ENCODE measurements around the gene ZNF358. TPM values are rescaled to one million over a fixed set of nuclear protein-coding genes. Genes with fewer than 3 reads are reported as not detected.

Gene ZNF358
- 0.72 TPM for polyA plus RNA-seq (2012; ENCODE audit: missing spikeins)

- no peak for TF ChIP-seq TAF1 (IDR thresholded peaks at IDR 0.05; ENCODE audit: borderline replicate concordance, low read depth, low read length)
- no peak for TF ChIP-seq POLR2AphosphoS5 (IDR thresholded peaks at IDR 0.05; ENCODE audit: low read depth, low read length)
- TF ChIP-seq POLR2A (IDR thresholded peaks at IDR 0.05; ENCODE audit: low read depth, low read length), result no peak
- DNase-seq (ENCODE audit: insufficient read length) (peak; percentile 83), FAIRE-seq (no peak)
These were observed at the start of gene ZNF358 for GRCh38 chr19:7515645-7516151. Gene ZNF358 (plus strand): TSS chr19:7516103. CDS start chr19:7519243, 3,140 bp downstream.

- DNase-seq (ENCODE audit: insufficient read length) (no peak), FAIRE-seq (no peak)
- TF ChIP-seq POLR2AphosphoS5 (IDR thresholded peaks at IDR 0.05; ENCODE audit: low read depth, low read length) (no peak), POLR2A (IDR thresholded peaks at IDR 0.05; ENCODE audit: low read depth, low read length) (no peak), TAF1 (IDR thresholded peaks at IDR 0.05; ENCODE audit: borderline replicate concordance, low read depth, low read length) (no peak)
These were observed 48.6 kb upstream of the ZNF358 start for GRCh38 chr19:7467009-7467989.

- FAIRE-seq (no peak), DNase-seq (ENCODE audit: insufficient read length) (no peak)
- TF ChIP-seq POLR2AphosphoS5 (IDR thresholded peaks at IDR 0.05; ENCODE audit: low read depth, low read length) (no peak), POLR2A (IDR thresholded peaks at IDR 0.05; ENCODE audit: low read depth, low read length) (no peak), TAF1 (IDR thresholded peaks at IDR 0.05; ENCODE audit: borderline replicate concordance, low read depth, low read length) (no peak)
These were observed 47.1 kb upstream of the ZNF358 start for GRCh38 chr19:7468840-7469239.

- TF ChIP-seq POLR2A (IDR thresholded peaks at IDR 0.05; ENCODE audit: low read depth, low read length) (no peak), TAF1 (IDR thresholded peaks at IDR 0.05; ENCODE audit: borderline replicate concordance, low read depth, low read length) (no peak), POLR2AphosphoS5 (IDR thresholded peaks at IDR 0.05; ENCODE audit: low read depth, low read length) (no peak)
- FAIRE-seq (no peak), DNase-seq (ENCODE audit: insufficient read length) (no peak)
These were observed 46.1 kb upstream of the ZNF358 start for GRCh38 chr19:7469669-7470285.

- FAIRE-seq (no peak), DNase-seq (ENCODE audit: insufficient read length) (no peak)
- TF ChIP-seq POLR2AphosphoS5 (IDR thresholded peaks at IDR 0.05; ENCODE audit: low read depth, low read length), result no peak
- TF ChIP-seq TAF1 (IDR thresholded peaks at IDR 0.05; ENCODE audit: borderline replicate concordance, low read depth, low read length), result no peak
- no peak for TF ChIP-seq POLR2A (IDR thresholded peaks at IDR 0.05; ENCODE audit: low read depth, low read length)
These were observed 45.2 kb upstream of the ZNF358 start for GRCh38 chr19:7470540-7471305.

GRCh38 chr19:7471696-7472615, 43.9 kb upstream of the ZNF358 start:
- no peak for FAIRE-seq

GRCh38 chr19:7475665-7476064, 40.2 kb upstream of the ZNF358 start:
- TF ChIP-seq TAF1 (IDR thresholded peaks at IDR 0.05; ENCODE audit: borderline replicate concordance, low read depth, low read length) (no peak), POLR2A (IDR thresholded peaks at IDR 0.05; ENCODE audit: low read depth, low read length) (no peak), POLR2AphosphoS5 (IDR thresholded peaks at IDR 0.05; ENCODE audit: low read depth, low read length) (no peak)
- FAIRE-seq, result no peak
- DNase-seq (ENCODE audit: insufficient read length), result no peak

More at GRCh38 chr19:7471696-7472615, 43.9 kb upstream of the ZNF358 start:
- DNase-seq (ENCODE audit: insufficient read length), result no peak
- TF ChIP-seq POLR2AphosphoS5 (IDR thresholded peaks at IDR 0.05; ENCODE audit: low read depth, low read length) (no peak), TAF1 (IDR thresholded peaks at IDR 0.05; ENCODE audit: borderline replicate concordance, low read depth, low read length) (no peak), POLR2A (IDR thresholded peaks at IDR 0.05; ENCODE audit: low read depth, low read length) (no peak)

- no peak for DNase-seq (ENCODE audit: insufficient read length)
- TF ChIP-seq POLR2A (IDR thresholded peaks at IDR 0.05; ENCODE audit: low read depth, low read length) (no peak), POLR2AphosphoS5 (IDR thresholded peaks at IDR 0.05; ENCODE audit: low read depth, low read length) (no peak), TAF1 (IDR thresholded peaks at IDR 0.05; ENCODE audit: borderline replicate concordance, low read depth, low read length) (no peak)
- FAIRE-seq, result no peak
These were observed 39.7 kb upstream of the ZNF358 start for GRCh38 chr19:7476241-7476640.

DNA sequence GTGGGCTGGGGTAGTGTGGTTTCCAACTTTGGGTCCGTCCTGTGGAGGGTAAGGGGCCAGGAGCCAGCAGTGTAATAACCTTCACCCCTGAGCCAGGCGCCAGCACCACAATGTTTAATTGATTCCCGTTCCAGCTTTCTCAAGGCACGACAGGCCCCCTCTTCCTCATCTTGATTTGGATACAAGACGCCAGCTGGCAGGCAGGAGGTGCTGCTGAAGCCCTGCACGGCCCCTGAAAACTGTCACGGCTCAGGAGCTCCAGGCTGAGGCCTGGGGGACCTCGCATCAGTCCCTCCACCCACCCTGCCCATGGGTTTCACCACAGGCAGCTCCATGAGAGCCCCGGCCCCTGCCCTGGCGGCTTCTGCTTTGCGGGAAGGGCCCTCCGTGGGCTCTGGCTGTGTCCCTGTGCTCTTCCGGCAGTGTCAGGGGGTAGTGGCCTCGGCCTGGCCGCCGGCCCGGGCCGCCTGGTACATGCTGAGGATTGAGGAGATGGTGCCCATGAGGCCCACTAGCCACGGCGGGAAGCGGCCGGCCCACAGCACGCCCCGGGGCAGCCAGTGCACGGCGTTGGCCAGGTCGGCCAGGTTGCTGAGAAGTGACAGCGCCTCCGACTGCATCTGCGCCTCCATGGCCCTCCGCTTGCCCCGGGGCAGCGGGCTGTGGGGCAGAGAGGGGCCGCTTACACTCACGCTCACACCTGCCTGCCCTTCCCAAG, 39.0 kb upstream of the ZNF358 start:
- no peak for FAIRE-seq
- TF ChIP-seq POLR2A (IDR thresholded peaks at IDR 0.05; ENCODE audit: low read depth, low read length) (0 out of 2 replicates have a peak, but pooled peaks have one; percentile 3), POLR2AphosphoS5 (IDR thresholded peaks at IDR 0.05; ENCODE audit: low read depth, low read length) (no peak), TAF1 (IDR thresholded peaks at IDR 0.05; ENCODE audit: borderline replicate concordance, low read depth, low read length) (no peak)
- no peak for DNase-seq (ENCODE audit: insufficient read length)

Measured in GM12892 (cell line).